WI38 (cell line): ENCODE measurements around the gene C22orf42.

Source experiments
- H3K4me3 ChIP-seq: 2 replicates; pipeline ENCODE4 v1.5.1; 2011; ENCODE audit warnings: low read depth, mild to moderate bottlenecking, control low read depth, low read length
- CTCF ChIP-seq: IDR thresholded peaks from 2 replicates; pipeline ENCODE4 v1.5.1; 2012; ENCODE audit warnings: low read depth, mild to moderate bottlenecking, control low read depth, low read length

C22orf42 gene

GRCh38 chr22:32130464-32130863 lies 28.6 kb downstream of the C22orf42 start:
- no peak for TF ChIP-seq CTCF
- no peak overlapping the region for H3K4me3 ChIP-seq

- H3K4me3 ChIP-seq = no peak overlapping the region
- no peak for TF ChIP-seq CTCF
These were observed 31.2 kb downstream of the C22orf42 start for GRCh38 chr22:32127904-32128303.

GRCh38 chr22:32123657-32124056 lies 35.4 kb downstream of the C22orf42 start:
- TF ChIP-seq CTCF = no peak
- H3K4me3 ChIP-seq = no peak overlapping the region

GRCh38 chr22:32122899-32123298 lies 36.2 kb downstream of the C22orf42 start:
- TF ChIP-seq CTCF = no peak
- no peak overlapping the region for H3K4me3 ChIP-seq

GRCh38 chr22:32120603-32121002 lies 38.5 kb downstream of the C22orf42 start:
- no peak overlapping the region for H3K4me3 ChIP-seq
- no peak for TF ChIP-seq CTCF

- TF ChIP-seq CTCF = no peak
These were observed 39.4 kb downstream of the C22orf42 start for GRCh38 chr22:32119568-32120235.

GRCh38 chr22:32112380-32112779 lies 46.7 kb downstream of the C22orf42 start:
- no peak overlapping the region for H3K4me3 ChIP-seq
- TF ChIP-seq CTCF = no peak

More at GRCh38 chr22:32119568-32120235, 39.4 kb downstream of the C22orf42 start:
- no peak overlapping the region for H3K4me3 ChIP-seq
